GM18519 (cell line): ENCODE measurements around the gene FMNL3.

Experiments
- ATAC-seq: cut with Tn5 transposase; IDR thresholded peaks from one replicate; pipeline ENCODE4 v1.9.1; 2021; ENCODE audit warnings: mild to moderate bottlenecking, moderate library complexity; ENCODE audit not compliant: unreplicated experiment, low FRiP score

Gene FMNL3

GRCh38 chr12:49636574-49636973 lies 70.6 kb downstream of the FMNL3 start:
- no peak for ATAC-seq

- ATAC-seq, result no peak
These were observed 71.5 kb downstream of the FMNL3 start for GRCh38 chr12:49635656-49636055.

DNA sequence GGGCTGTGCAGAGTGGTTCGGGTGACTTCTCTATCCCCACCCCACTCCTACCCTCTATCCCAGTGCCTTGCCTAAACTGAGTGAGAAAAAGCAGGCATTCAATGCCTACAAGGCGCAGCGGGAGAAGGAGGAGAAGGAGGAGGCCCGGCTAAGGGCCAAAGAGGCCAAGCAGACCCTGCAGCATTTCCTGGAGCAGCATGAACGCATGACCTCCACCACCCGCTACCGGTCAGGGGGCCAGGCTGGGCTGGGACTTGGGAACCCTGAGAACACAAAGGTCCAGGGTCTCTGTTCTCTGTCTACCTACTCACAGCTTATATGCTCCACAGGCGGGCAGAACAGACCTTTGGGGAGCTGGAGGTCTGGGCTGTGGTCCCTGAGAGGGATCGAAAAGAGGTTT lies 72.2 kb downstream of the FMNL3 start:
- no peak for ATAC-seq

GRCh38 chr12:49633703-49634345 lies 73.4 kb downstream of the FMNL3 start:
- ATAC-seq, result no peak

DNA sequence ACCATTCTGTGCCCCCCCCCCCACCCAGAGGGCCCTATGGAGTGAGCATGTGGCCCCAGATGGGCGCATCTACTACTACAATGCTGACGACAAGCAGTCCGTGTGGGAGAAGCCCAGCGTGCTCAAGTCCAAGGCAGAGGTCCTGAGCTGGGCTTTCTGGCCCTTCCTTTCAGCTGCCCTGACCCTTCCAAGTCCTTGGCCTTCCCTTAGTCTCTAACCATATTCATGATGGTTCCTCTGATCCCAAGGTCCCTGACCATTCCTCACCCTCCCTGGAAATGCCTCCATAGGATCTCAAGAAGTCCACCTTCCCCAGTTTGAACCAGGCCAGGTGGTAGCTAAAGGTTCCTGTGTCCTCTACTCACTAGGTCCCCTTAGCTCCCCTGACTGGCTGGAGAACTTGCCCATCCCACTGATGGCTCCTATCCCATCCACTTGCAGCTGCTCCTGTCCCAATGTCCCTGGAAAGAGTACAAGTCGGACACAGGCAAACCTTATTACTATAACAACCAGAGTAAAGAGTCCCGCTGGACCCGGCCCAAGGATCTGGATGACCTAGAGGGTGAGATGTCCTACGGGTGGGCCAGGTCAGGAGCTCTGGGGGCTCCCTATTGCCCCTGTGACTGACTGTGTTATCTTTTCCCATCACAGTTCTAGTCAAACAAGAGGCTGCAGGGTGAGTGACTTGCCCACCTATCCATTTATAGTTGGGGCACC lies 74.1 kb downstream of the FMNL3 start:
- ATAC-seq, result no peak

DNA sequence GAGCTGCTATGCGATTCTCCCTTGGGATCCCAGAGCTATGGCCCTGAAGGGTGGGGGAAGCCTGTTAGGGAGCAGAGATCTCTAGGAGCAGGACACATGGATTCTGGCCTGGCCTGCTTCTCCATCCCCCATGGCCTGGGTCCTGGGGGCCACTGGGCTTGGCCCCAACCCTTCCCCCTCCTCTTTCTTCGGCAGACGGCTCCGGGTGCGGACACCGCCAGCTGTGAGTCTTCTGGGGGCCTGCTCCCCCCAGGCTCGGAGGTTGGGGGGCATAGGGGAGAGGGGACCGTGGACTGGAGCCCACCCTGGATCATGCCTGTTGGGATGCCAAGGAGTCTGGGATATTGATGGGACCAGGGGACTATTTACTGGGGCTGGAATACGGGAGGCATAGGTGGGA lies 74.8 kb downstream of the FMNL3 start:
- ATAC-seq, result no peak

DNA sequence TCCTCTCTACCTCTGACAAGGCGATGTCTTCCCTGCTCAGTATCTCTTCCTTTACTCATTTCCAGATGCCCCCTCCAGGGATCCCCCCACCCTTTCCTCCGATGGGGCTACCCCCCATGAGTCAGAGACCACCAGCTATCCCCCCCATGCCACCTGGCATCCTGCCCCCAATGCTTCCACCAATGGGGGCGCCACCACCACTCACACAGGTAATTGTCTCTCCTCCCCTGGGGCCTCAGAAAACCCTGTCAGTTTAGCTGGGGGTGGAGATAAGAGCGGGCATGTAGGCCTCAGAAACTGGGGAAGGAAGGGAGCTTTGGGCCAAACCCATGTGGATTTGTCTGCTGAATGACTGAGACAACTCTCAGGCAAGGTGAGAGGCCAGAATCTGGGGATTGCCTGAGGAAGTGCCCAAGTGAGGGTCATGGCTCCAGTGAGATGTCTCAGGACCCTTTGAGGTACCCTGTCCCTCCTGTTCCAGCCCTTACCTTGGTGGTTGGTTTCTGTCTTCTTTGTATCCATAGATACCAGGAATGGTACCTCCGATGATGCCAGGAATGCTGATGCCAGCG lies 75.8 kb downstream of the FMNL3 start:
- no peak for ATAC-seq

DNA sequence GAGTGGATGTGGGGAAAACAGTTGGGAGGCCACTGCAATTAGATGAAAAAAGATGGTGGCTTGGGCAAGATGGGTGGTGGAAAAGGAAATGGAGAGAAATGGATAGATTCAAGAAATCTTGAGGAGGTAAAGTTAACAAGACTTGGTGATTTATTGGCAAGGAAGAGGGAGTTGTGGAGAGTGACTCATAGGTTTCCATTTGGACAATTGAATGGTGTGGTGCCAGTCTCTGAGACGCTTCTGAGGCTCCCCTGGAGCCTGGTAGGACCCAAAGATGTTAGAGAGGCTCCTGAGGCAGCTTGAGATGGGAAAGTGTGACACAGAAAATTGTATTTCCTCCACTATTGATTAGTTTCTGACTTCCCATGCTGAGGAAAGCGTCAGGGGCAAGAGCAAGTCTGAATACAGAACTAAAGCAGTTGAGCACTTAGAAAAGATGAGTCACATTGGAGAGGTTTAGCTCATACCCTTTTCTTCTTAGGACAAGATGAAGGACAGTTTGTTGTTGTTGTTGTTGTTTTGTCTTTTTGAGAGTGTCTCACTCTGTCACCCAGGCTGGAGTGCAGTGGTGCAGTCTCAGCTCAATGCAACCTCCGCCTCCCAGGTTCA lies 79.3 kb downstream of the FMNL3 start:
- no peak for ATAC-seq

GRCh38 chr12:49626836-49627235 lies 80.4 kb downstream of the FMNL3 start:
- no peak for ATAC-seq

DNA sequence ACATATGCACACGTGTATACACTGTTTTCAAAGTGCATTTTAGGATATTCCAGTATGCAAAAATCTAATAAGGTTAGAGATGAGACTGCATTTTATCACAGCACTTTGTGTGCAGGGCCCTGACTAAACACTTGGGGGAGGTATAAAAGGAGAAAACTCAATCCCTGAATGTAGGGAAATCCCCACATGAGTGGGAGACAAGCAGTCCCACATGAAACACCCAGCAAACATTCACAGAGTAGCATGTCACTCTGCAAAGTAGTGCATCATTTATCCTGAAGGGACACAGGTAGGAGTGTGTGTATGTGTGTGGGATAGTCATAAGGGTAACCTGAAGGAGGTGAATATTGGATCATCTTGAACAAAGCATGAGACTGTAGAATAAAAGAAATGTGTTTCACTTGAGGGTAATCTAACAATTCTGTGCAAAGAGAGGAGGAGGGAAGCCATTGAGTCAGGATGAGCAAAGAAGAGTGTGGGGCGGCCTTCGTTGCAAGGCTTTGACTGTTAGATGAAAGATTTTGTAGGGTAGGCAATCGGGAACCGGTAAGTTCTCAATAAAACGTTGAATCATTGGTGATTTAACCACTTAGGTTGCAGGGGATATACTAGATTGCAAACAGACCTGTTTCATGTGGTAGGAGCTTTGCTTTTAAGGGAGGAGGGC lies 80.9 kb downstream of the FMNL3 start:
- ATAC-seq, result no peak

GRCh38 chr12:49624921-49625577 lies 82.2 kb downstream of the FMNL3 start:
- ATAC-seq, result no peak

GRCh38 chr12:49623142-49623904 lies 83.9 kb downstream of the FMNL3 start, which contains the start of gene PRPF40B:
Gene PRPF40B (plus strand): TSS chr12:49623561. CDS start chr12:49623591, 30 bp downstream.
- peak; percentile 63 for ATAC-seq

- peak; percentile 6 for ATAC-seq
These were observed 84.6 kb downstream of the FMNL3 start for GRCh38 chr12:49622501-49623141.

GRCh38 chr12:49621651-49622500 lies 85.3 kb downstream of the FMNL3 start:
- ATAC-seq, result no peak

GRCh38 chr12:49619286-49619685 lies 87.9 kb downstream of the FMNL3 start:
- no peak for ATAC-seq

DNA sequence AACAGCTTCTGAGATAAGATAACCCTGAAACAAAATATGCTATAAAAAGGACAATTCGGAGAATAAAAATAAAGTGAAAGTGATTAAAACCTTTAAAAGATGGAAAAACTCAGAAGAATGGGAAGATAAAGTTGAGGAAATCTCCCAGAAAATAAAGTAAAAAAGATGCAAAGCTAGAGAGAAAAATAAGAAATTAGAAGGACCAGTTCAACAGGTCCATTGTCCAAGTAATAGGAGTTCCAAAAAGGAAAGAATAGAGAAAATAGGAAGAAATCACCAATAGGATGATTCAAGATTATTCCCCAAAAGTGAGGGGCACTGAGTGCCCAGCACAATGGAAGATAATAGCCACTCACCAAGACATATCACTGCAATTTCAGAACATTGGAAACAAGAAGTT lies 88.6 kb downstream of the FMNL3 start:
- no peak for ATAC-seq

GRCh38 chr12:49616533-49617219 lies 90.5 kb downstream of the FMNL3 start:
- no peak for ATAC-seq

GRCh38 chr12:49615725-49616124 lies 91.5 kb downstream of the FMNL3 start:
- ATAC-seq, result no peak
